22Rv1 (cell line): Measurements from ENCODE around the gene CIRBP.

Source experiments
- H3K27ac ChIP-seq: fragments of 450-650 bp; 2 replicates; pipeline ENCODE4 v1.5.1; 2017
- CTCF ChIP-seq: fragments of 450-650 bp; IDR thresholded peaks from 2 replicates; pipeline ENCODE4 v1.5.1; 2017; ENCODE audit warnings: mild to moderate bottlenecking
- ZFX ChIP-seq: fragments of 450-650 bp; IDR thresholded peaks from 2 replicates; pipeline ENCODE4 v1.6.1; 2017; ENCODE audit warnings: antibody characterized with exemption, borderline replicate concordance

Gene CIRBP

DNA sequence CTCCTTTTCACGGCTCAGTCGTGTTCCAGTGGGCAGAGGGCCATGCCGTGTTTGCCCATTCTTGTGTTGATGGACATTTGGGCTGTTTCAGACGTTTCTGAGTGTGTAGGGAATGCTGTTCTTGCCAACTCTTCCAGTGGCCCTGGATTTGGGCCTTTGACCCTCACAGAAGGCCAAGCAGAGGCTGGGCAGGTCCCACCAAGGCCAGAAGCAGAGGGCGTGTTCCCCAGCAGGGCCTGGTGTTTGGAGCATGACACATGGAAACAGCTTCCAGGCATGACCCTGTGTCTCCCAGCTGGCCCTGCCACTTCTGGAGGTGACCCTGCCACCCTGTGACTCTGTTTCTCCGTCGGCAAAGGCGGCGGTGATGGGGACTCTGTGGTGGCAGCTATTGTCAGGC is 52.4 kb downstream of the CIRBP start:
- TF ChIP-seq CTCF (no peak), ZFX (no peak)
- no peak overlapping the region for H3K27ac ChIP-seq

GRCh38 chr19:1322198-1322981 is 53.3 kb downstream of the CIRBP start:
- TF ChIP-seq ZFX = no peak
- TF ChIP-seq CTCF = no peak

DNA sequence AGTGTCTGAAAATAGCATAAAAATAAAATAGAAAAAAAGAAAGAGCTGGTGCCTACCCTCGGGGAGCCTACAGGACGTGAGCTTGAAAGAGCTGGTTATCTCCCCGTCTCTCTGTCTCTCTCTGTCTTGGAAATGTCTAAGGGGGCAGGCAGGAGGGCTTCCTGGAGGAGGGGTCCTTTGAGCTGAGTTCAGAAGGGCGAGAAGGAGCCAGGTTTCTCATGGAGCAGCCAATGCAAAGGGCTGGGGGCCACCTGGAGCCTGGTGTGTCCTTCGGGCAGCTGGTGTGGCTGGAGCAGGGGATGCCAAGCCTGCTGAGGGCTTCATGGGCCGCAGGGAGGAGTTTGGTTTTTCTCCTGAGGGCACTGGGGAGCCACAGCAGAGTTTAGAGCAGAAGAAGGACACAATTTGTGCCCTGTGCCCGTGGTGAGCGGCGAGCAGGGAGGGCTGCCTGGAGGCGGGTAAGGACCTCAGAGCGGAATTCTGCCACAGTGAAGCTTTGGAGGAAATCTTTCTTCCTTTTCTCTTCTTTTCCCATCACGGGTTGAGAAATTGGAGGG is 55.2 kb downstream of the CIRBP start:
- TF ChIP-seq CTCF (no peak), ZFX (no peak)

More at GRCh38 chr19:1322198-1322981, 53.3 kb downstream of the CIRBP start:
- H3K27ac ChIP-seq = no peak overlapping the region

More for the DNA sequence above, 55.2 kb downstream of the CIRBP start:
- no peak overlapping the region for H3K27ac ChIP-seq
